HCT116 (cell line): ENCODE measurements around the gene ZNF541.

ENCODE experiments used
- MAX ChIP-seq: IDR thresholded peaks from 2 replicates; pipeline ENCODE4 v1.6.1; 2012
- POLR2AphosphoS5 ChIP-seq: IDR thresholded peaks from 2 replicates; pipeline ENCODE4 v1.6.1; 2011; ENCODE audit warnings: mild to moderate bottlenecking, low read depth, low read length, moderate library complexity

GRCh38 chr19:47589824-47590223 is 16.9 kb upstream of the ZNF541 start:
- TF ChIP-seq MAX: no peak
- TF ChIP-seq POLR2AphosphoS5: no peak
